ENCODE measurements around the gene METTL3.

The METTL3 gene

DNA sequence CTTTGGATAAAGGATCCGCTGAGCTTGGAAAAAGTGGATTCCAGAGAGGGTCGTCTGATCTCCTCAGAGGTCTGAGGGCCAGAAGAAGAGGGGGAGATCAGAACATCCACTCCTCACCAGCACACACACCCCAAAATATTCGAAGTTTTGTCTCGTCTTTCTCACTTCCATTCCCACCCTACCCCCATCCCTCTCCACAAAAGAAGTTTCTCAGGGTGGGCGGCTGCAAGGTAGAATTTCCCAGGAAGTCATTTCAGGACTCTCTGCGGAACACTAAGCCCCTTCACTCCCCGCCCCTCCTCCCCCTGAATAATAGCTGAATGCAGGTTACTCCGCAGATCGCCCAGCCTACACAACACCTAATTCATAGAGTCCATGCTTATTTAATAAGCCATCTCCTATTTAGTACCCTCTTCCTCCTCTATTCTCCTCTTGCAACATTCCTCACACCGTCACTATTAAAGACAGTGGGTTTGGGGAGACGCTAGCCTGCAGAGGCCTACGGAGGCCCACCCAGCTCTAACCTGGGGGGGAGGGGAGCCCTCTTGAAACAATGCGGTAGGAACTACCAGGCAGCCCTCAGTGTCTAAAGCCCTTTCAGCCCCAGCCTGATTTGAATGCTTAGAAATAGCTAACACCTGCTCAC lies 15.7 kb upstream of the METTL3 start:
- no peak for DNase-seq (ENCODE audit: low spot score)

DNA sequence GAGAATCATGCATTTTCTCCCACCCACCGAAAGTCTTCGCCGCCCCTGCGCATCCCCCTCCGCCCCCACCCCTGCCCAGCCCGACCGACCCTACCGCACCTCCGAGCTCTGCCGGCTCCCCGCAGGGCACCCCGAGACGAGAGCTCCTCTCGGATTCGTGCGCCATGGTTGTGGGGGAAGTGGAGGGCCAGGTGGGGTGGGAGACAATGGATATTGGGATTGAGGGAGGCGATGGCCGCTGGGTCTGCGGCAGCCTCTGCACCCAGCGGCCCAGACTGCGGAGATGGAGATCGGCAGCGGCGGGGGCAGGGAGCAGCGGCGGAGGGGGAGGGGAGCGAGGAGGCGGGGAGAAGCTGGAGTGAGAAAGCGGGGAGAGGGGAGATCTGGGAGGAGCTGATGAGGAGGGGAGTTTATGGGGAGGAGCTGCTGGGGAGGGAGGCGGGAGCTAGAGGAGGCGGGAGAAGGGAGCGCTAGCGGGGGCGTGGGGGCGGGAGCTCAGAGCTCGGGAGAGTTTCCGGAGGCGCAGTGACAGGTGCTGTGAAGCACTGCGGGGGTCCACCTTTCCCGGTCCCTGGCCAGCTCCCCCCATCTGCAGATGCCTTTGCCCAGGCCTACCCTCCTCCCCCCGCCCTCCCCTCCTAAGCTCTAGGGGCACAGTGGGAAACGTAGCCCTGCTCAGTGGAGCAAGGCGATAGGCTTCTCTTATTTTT lies 15.0 kb upstream of the METTL3 start, which contains the start of gene SALL2:
TSS of gene SALL2 (minus strand) at position 385 of the 710 bp plus-strand sequence. CDS start at position 166, 219 bp downstream.
- peak; percentile 13 for DNase-seq (ENCODE audit: low spot score)

DNA sequence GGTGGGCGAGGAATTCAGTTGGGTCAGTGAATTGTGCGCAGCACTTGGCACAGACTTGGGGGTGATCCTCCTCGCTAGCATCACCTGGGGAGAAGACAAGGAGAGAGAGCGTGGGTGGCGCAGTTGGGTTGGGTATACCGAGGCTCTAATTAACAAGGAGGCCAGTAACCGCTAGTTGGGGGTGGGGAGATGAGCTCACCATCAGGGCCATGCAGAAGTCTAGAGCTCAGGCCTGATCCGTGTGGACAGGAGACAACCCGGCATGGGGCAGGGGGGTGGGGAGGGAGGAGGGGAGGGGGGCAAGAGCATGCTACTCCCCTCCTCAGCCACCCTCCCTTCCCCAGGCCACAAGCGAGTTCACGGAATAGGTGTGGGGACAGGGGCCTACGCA lies 14.4 kb upstream of the METTL3 start:
- DNase-seq (ENCODE audit: low spot score), result no peak

DNA sequence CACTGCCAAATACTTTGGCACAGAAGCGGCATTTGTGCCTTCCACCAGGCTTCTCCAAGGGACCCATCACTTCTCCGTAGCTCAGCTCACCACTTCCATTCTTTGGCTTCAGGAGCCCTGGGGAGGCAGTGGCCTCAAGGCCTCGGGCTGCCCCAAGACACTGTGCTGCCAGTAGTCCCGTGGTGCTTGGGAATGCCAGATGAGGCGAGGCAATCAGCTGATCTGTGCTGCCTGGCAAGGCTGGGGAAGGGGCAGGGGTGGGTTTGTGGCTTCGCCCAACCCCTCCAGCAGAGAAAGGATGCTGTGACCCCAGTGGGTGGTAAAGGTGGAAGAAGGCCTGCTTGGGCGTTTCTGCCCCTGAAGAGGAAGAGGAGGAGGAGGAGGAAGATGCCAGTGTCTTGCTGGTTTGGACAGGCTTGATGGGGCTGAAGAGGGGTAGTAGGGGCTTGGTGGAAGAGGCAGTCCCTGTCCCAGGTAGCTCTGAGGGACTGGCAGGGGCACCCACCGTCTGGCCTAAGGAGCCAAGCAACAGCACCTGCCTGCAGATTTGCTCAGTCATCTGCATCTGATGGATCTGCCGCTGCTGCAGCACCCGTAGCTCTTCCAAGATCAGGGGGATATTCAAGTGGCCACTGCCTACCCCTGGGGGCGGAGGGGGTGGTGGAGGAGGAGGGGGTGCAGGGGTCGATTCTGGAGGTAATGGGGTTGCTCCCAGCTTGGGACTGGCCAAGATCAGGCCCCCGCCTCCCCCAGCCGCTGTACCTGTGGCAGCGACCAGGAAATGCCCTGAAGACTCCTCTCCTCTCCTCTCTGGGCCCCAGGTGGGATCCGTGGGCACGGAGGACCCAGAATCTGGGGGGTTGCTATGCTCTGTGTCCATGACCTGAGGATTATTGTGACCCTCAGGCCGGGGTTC lies 13.7 kb upstream of the METTL3 start:
- DNase-seq (ENCODE audit: low spot score), result no peak

DNA sequence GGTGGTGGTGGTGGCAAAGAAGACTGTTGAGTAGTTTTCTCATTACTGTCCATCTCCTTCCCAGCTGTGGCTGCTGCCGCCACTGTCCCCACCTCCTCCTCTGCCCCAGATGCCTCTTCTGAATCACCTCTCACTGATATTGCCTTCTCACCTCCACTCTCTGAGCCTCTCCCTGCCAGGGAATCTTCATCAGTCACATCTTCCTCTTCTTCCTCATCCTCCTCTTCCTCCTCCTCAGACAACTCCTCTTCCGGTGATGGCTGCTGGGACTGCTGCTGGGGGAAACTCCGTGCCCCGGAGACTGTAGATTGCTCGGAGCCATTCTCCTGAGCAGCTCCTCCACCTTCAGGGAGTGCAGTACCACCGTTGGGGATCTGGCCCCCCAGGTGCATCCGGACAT lies 12.1 kb upstream of the METTL3 start:
- no peak for DNase-seq (ENCODE audit: low spot score)

DNA sequence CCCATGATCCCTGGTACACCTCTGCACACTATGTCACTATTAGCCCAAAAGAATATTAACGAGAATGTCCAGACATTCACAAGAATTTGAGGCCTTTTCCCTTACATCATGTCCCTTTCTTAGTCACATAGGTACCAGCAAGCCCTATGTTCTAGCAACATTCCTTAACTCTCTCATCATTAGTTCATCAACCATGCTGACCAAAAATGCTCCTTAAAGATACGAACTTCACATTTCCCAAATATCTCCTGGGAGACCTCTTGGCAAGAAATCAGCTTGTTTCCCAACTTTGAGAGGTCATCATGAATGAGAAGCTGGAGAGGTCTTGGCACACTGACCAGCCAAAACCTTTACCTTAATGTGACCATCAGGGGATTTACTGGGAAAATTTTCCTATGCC lies 10.4 kb upstream of the METTL3 start:
- DNase-seq (ENCODE audit: low spot score), result peak; percentile 62

DNA sequence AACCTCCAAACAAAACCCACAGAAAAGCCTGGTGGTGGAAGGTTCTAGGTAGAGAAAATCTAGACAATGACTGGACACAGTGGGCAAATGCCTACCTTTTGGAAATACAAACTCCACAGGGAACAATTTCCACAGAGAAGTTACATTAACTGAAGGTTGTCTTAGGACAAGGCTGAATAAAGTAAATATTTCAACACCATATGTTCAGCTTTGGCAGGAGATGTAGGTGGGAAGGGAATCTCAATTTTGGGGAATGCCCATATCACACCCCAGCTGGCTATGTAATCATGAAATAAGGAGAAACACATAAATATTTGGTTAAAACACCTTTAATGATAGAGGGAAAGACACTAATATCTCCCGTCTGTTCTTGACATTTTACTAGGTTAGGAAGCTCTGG lies 9.6 kb upstream of the METTL3 start:
- DNase-seq (ENCODE audit: low spot score), result no peak

DNA sequence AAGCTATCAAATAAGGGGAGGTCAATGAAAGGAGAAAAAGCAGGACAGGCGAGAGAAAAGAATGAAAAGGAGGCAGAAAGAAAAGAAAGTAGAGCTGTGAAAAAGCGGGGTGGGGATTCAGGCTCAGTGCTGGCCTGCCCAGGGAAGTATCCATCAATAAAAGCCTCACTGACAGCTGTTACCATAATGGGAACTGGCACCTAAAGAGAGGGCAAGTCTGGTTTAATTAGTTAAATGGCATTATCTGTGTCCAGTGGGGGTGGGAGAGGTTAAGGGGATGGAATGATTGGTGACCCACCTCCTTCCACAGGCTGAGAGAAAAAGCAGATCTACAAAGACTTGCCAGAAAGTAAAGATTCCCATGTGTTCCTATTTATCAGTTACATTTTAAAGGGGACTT lies 7.6 kb upstream of the METTL3 start:
- DNase-seq (ENCODE audit: low spot score), result no peak

DNA sequence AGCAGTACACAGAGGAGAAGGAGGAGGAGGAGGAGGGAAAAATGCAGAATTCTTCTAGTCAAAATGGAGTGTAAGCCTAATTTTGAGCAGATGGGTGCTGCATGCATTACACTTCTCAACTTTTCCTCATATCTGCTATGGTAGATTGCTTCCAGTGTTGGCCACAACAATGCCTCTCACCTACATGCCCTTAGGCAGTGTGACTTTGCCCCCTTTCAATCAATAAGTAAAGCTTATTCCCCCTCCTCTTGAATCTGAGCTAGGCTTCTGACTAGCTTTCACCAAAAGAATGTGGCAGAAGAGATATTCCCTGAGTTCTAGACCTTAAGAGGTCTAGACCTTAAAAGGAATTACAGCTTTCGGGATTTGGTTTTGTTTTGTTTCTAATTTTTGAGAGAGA lies 3.2 kb upstream of the METTL3 start:
- DNase-seq (ENCODE audit: low spot score), result no peak

DNA sequence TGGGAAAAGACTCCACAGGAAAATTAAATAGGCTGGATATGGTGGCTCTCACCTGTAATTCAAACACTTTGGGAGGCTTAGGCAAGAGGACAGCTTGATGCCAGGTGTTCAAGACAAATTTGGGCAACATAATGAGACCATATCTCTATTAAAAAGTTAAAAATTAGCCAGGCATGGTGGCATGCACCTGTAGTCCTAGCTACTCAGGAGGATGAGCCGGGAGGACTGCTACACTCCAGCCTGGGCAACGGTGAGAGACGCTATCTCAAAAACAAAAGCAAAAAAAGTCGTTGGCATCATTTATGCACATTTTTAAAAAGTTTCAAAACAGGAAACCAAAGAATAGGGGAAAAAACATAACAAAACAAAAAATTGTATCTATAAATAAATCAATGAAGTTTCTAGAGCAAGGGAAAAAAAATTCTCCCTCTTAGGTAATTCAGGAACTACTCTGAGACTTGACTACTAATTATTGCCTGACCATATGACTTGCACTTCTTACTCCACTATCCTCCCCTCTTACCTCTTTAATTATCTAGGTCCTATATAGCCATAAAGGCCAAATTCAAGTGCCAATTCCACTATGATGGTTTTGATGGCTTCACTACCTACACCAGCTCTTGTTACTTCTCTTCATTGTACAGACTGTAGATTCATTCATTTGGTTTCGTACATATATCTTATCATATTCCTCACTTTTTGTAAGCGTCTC lies 1.6 kb downstream of the METTL3 start:
- DNase-seq (ENCODE audit: low spot score), result no peak

DNA sequence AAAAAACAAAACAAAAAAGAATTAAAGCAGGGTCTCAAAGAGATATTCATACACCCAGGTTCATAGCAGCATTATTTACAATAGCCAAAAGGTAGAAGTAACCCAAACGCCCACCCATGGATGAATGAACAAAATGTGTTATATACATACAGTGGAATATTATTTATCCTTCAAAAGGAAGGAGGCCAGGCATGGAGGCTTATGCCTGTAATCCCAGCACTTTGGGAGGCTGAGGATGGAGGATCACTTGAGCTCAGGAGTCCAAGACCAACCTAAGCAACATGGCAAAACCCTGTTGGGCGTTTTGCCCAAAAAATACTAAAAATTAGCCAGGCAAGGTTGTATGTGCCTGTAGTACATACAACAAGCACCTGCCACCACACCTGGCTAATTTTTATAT lies 4.6 kb downstream of the METTL3 start:
- no peak for DNase-seq (ENCODE audit: low spot score)

DNA sequence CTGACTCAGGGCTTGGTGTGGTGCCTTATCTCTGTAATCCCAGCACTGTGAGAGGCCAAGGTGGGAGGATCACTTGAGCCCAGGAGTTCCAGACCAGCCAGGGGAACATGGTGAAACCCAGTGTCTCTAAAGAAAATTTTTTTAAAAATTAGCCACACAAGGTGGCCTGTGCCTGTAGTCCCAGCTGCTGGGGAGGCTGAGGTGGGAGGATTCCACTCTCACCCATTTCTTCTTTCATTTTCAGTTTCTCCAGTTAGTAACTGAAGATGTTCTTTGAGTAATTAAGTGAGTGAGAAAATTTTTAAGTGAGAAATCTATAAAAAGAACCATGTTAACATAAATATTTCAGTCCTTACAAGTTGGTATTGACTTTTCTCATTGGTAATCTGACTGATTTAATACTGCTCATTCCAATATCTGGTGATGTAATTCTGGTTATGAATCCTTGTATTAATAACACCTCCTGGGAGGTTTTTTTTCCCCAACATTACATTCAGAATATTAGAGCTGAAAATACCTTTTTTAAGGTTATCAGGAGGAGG lies 6.1 kb downstream of the METTL3 start:
- no peak for DNase-seq (ENCODE audit: low spot score)

DNA sequence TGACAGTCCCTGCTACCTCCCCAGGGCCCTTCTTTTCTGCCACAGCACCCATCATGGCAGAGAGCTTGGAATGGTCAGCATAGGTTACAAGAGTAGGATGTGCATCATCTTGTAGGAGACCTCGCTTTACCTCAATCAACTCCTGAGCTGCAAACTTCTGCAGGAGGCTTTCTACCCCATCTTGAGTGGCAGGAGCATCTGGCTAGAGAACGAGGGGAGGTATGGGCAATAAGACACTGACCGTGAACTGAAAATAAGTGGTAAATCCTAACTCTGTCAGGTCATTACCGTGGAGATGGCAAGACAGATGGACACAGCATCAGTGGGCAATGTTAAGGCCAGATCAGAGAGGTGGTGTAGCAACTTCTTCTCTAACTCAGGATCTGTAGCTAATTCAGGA lies 7.8 kb downstream of the METTL3 start:
- DNase-seq (ENCODE audit: low spot score), result no peak

DNA sequence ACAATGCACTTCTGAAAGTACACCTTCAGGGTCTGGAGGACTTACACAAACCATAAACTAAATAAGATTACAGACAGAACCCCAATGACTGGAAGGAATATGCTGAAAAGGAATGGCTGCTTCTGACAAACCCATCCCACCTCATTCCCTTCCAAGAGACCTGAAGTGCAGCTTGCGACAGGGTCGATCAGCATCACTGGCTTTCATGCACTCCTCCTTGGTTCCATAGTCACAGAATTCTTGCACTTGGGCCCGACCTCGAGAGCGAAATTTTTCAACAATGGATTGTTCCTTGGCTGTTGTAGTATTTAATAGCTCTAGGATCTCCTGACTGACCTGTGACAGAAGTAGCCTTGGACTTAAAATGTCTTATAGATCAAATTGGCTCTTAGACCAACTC lies 9.6 kb downstream of the METTL3 start:
- no peak for DNase-seq (ENCODE audit: low spot score)

DNA sequence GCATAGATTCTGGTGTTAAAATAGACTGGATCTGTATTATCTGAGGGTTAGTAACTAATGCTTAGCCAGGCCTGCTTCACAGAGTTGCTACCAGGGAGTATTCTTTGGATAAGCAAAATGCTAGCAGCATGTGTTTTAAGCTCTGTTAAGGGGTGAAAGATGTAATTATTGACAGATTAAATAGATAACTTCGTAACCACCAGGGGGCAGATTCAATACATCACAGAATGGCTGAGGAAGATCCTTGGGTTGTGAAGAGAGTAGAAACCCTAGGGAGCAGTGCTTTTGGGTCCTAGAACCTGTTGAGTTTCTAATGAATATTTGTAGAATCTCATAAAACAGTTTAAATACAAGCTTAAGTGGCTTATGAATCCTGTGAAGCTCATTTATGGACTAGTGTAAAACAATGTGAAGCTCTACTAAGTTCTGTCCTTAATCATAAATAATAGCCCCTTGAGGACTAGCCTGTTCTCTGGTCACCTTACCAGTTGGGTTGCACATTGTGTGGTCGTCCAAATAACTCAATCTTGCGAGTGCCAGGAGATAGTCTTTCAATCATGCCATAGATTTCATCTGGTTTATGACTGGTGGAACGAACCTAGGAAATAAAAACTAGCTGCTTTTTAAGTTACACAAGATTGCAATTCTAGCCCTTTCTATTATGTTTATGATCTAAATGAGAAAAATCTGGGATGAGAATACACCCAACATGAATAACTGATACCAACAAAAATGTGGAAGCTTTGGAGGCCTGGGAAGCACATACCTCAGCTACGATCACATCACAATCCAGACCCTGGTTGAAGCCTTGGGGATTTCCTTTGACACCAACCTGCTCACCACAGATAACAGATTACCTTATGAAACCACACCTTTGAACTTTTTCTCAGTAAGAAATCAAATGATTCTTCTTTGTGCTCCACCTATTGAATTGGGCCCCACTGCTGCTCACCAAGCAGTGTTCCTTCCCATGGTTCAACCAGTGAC lies 12.3 kb downstream of the METTL3 start:
- DNase-seq (ENCODE audit: low spot score), result peak; percentile 61

DNA sequence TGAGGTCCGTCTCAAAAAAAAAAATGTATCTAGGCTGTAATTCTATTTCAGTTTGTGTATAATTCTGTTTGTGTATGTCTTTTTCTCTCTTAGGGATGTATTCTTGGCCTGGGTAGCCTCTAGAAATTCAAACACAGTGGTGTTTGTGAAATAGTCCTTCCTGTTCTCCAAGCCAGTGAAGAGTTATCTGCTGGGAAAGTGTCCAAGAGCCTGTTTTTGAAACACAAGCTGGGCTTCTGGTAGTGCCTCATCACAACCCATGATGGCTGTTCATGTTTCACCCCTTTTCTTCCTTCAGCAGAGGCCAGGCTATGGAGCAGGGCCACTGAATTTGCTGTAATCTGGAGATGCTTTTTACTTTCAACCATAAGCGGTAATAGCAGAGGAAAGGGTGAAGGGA lies 14.7 kb downstream of the METTL3 start:
- no peak for DNase-seq (ENCODE audit: low spot score)

DNA sequence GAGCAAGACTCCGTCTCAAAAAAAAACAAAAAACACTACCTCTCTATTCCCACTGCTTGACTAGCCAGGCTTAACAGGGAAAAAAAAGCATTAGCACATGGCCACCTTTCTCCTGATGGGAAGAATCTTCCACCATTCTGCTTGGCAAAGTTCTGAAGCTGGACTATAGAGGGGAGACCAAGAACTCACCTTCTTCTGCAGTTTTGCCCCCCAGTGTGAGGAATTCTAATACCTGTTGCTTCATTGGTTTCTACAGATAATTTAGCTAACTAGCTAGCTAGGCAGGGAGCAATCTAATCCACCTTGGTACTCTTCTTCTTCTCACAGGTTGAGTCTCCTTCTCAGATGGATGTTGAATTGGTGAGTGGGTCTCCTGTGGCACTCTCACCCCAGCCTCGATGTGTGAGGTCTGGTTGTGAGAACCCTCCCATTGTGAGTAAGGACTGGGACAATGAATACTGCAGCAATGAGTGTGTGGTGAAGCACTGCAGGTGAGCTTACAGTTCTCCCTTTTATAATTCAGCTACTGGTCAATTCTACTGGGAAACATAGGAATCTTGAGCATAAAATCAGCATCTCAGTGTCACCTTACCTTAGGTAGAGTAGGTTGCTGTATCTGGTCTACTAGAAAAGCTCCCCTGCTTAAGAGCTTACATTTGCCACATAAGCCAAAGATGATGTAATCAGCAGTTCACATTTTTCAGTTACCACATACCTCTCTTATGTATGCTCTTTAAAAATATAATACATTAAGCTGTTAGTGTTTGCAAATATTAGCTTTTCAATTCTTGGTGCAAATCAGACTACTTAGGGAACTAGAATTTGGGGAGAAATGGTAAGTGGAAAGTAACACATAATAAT lies 16.0 kb downstream of the METTL3 start:
- no peak for DNase-seq (ENCODE audit: low spot score)

DNA sequence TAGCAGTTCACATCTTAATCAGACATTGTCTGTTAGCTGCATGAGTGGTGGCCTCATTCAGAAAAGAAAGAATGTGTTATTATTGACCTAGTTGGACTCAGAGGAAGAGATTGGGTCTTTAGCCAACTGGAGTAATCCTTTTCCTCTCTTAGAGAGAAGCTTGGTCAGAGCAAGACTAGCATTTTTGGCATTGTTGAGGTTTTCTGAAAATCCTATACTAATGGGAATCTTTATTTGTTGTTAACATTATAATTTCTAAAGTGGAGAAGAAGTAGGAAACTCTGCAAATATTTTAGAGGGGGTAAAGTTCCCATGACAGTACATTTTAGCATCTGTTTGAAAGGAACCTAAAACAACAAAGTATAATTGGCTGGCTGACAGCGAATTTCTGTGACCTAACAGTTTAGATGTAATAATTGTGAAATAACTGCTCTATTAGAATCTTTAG lies 24.5 kb downstream of the METTL3 start:
- peak; percentile 77 for DNase-seq (ENCODE audit: low spot score)

DNA sequence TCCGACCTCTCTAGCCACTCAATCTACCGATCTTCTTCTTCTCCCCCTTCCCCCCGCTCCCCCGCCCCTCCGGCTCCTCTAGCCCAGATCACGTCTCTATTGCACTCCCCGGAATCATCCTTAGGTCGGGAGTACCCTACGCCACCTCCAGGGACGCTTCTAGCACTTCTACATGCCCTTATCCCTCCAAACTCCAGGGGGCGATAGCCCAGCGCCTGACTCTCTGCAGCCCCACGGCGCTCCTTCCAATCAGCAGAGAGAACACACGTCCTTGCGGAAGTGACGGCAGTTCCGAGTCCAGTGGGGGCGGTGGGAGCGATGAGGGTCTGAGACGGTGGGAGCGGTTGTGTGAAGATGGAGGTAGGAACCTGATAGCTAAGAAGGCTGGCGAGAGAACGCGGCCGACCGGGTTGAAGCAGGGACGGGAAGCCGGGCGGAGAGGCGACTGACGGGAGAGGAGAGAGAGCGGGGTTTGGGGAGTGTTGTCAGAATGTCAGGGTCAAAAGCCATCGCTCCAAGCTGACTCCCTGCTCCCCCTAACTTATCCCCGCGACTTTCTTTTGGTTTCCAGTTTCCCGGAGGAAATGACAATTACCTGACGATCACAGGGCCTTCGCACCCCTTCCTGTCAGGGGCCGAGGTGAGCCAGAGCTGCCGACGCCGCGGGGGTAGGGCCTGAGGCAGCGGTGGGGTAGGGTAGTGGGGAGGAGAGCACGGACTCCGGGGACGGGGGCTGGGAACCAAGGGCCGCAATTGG lies 34.0 kb downstream of the METTL3 start, which contains the start of the genes RAB2B and TOX4:
TSS of gene RAB2B (minus strand) at position 35 of the 757 bp plus-strand sequence. CDS start 87 bp downstream, outside the sequence.
TSS of gene TOX4 (plus strand) at position 271 of the 757 bp plus-strand sequence. CDS start at position 355, 84 bp downstream.
- DNase-seq (ENCODE audit: low spot score), result peak; percentile 97
